Putamen (tissue), 1 donor: ENCODE results near the gene CNTNAP3B.
"Not testable (repeated sequence)": the region's sequence is repeated elsewhere in the genome, so short reads cannot be mapped to it uniquely, and the experiment has no call there.

Experiments
- DNase-seq: peaks from one replicate; pipeline ENCODE4 v3.0.0-alpha.2; 2016; ENCODE audit warnings: low spot score

Gene CNTNAP3B

GRCh38 chr9:41977965-41978600 is 151.1 kb downstream of the CNTNAP3B start:
- DNase-seq: not testable (repeated sequence)

GRCh38 chr9:41974906-41975305 is 154.3 kb downstream of the CNTNAP3B start:
- not testable (repeated sequence) for DNase-seq

GRCh38 chr9:41953007-41953406 is 176.2 kb downstream of the CNTNAP3B start:
- not testable (repeated sequence) for DNase-seq

- not testable (repeated sequence) for DNase-seq
Observed at GRCh38 chr9:41941738-41942137, 187.5 kb downstream of the CNTNAP3B start.

- not testable (repeated sequence) for DNase-seq
Observed at GRCh38 chr9:41938143-41938542, 191.1 kb downstream of the CNTNAP3B start.

- not testable (repeated sequence) for DNase-seq
Observed at GRCh38 chr9:41935727-41936126, 193.5 kb downstream of the CNTNAP3B start.

- DNase-seq: not testable (repeated sequence)
Observed at GRCh38 chr9:41929172-41929571, 200.1 kb downstream of the CNTNAP3B start.

GRCh38 chr9:41917374-41917773 is 211.9 kb downstream of the CNTNAP3B start:
- DNase-seq: not testable (repeated sequence)

GRCh38 chr9:41905488-41905887 is 223.7 kb downstream of the CNTNAP3B start:
- not testable (repeated sequence) for DNase-seq

GRCh38 chr9:41902762-41903161 is 226.5 kb downstream of the CNTNAP3B start:
- DNase-seq: not testable (repeated sequence)

GRCh38 chr9:41898720-41899343 is 230.4 kb downstream of the CNTNAP3B start:
- DNase-seq: not testable (repeated sequence)

GRCh38 chr9:41874557-41874956 is 254.7 kb downstream of the CNTNAP3B start:
- DNase-seq: not testable (repeated sequence)

- DNase-seq: not testable (repeated sequence)
Observed at GRCh38 chr9:41855422-41855821, 273.8 kb downstream of the CNTNAP3B start.

GRCh38 chr9:41851848-41852740 is 277.1 kb downstream of the CNTNAP3B start:
- DNase-seq: not testable (repeated sequence)

GRCh38 chr9:41847829-41848228 is 281.4 kb downstream of the CNTNAP3B start:
- DNase-seq: not testable (repeated sequence)
